NCI-H1436 treated with DMSO at 0.1 percent for 48 hours (cell line): ENCODE measurements around the gene FAM135A.

Experiments
- DNase-seq: peaks from one replicate; lab custom pipeline; 2025; lab: John Stamatoyannopoulos, UW

The FAM135A gene

GRCh38 chr6:70413114-70413991, at the start of gene FAM135A:
FAM135A (plus strand) TSS chr6:70413508; CDS start chr6:70428343, 14,835 bp downstream.
- DNase-seq: peak; percentile 95

GRCh38 chr6:70363741-70364493, 49.4 kb upstream of the FAM135A start:
- no peak for DNase-seq

DNA sequence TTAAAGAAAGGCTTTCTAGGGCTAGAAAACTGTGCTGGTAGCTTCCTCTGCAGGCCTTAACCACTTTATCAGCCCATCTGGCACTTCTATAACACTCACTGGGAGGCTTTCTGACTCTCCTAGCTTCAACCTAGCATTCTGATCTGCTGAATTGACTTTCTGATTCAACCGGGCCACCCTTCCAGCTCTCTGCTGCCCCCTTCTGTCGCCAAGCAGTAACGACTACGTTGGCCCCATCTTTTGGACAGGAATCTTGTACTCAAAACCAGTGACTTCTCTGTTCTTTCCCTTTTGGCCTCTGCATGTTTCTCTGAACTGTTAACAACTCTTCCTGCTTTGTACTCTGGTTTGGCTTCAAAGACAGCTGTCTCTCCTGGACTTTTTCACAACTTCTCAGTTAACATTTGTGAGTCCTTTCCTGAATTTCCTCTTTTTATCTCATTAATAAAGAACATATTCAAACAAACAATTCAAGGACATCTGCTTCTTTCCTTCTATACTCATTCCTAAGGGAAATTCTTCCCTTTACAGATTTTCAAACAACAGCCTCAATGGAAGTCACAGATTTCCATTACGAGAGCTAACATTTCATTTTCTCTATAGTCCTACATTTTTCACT, 43.9 kb upstream of the FAM135A start:
- no peak for DNase-seq

GRCh38 chr6:70370496-70370895, 42.8 kb upstream of the FAM135A start:
- DNase-seq: no peak

DNA sequence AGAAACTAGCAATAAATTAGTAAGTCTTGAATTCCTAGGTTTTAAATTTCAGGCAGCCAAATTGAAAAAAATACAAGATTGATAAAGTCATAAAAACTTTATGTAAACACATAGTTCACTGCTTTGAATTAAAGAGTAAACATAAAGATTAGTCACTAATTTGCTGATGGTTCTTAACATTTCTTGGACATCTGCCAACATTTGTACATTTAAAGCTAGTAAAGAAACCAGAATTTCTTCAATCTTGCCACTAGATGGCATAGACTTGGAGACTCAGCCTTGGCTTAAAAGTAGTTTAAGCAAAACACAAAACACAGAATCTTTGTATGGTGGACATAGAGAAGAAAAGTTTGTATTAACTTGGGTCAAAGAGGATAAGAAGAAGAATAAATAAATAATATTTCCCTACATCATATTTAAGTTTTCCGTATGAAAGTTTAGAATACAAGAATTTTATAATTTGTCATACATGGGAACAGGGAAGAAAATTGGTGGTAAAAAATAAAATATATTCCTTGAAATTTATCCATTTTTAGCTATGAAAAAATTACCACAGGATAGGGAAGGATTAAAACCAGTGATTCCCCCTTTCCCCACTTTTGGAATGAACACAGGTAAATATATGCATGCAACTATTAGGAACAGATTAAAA, 41.7 kb upstream of the FAM135A start:
- DNase-seq: peak; percentile 41

DNA sequence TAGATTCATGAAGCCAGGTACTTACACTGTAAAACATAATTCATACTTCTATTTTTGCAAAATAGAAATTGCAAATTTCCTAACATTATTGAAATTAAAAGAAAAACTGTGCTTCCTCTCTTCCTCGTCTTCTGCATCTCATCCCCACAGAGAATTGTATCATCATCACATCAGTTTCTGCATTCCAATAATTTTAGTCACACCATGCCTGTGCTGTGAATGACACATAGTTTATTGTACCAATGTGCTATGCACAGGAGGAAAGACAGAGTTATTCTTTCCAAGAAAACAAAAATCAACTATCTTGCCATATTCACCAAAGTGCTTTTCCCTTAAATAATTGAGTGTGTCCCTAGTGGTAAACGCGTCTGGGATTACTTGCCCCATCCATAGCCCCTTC, 38.1 kb upstream of the FAM135A start:
- DNase-seq: no peak

GRCh38 chr6:70375882-70376281, 37.4 kb upstream of the FAM135A start:
- no peak for DNase-seq

DNA sequence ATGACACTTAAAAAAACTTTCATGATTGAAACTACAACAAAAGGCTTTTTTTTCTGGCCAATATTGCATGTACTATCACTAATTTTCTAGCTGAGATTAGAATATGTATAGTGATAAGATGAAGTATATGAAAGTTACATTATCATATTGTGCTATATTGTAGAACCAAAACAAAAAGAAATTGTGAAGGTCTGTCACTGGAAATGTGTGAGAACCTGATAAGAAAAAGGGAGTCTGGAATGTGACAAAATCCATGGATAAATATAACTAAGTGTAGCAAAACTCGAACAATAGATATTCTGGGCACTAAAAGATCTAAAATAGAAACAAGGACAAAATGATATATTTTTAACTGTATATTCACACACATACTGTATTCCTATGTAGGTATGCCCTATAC, 36.7 kb upstream of the FAM135A start:
- DNase-seq: no peak

DNA sequence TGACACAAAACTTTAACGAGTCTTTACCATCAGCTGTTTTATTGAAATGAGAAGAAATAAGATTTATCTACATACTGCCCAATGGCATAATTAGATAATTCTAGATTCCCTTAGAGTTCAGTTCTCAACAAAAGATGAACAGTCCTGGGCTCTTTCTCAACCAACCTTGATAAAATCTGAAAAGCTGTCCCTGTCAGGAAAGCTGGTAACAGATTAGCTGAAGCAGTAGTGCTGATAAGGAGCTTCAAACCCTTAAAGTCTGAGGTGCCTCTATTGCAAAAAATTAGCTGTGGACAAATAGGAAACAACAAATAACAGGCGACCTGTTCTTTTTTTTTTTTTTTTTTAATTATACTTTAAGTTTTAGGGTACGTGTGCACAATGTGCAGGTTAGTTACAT, 35.9 kb upstream of the FAM135A start:
- no peak for DNase-seq

DNA sequence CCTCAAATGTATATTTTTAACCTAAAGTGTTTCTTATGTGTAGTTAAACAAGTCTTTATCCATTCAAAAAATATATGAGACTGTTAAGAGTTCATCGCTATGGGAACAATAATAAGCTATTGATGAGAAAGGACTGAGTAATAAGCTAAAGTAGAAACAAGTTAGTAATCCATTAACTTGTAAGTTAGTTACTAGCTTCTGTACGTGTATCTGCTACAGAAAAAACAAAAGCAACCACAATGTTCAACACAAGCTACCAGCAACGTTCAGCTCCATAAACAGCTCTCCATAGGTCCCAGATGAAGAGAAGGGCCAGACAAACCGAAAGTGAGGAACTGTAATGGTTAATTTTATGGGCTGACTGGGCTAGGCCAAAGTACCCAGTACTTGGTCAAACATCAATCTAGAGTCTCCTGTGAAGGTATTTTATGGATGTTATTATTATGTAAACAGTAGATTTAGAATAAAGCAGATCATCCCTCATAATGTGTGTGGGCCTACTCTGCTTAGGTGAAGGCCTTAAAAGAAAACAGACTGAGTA, 33.8 kb upstream of the FAM135A start:
- no peak for DNase-seq

DNA sequence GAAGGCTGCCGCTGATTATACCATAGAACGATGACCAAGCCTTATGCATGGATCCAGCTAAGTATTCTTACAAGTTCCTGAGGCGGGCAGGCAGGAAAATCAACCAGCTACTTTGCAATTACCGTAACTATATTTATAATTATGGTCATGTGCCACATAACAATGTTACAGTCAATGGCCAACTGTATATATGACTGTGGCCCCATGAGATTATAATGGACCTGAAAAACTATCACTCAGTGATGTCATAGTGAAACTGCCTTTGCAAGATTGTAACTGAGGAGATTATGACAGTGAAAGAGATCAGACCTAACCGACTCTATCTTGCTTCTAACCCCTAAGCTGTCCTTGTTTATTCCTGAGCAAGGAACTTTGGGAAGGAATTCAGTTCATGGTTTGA, 33.1 kb upstream of the FAM135A start:
- DNase-seq: no peak

DNA sequence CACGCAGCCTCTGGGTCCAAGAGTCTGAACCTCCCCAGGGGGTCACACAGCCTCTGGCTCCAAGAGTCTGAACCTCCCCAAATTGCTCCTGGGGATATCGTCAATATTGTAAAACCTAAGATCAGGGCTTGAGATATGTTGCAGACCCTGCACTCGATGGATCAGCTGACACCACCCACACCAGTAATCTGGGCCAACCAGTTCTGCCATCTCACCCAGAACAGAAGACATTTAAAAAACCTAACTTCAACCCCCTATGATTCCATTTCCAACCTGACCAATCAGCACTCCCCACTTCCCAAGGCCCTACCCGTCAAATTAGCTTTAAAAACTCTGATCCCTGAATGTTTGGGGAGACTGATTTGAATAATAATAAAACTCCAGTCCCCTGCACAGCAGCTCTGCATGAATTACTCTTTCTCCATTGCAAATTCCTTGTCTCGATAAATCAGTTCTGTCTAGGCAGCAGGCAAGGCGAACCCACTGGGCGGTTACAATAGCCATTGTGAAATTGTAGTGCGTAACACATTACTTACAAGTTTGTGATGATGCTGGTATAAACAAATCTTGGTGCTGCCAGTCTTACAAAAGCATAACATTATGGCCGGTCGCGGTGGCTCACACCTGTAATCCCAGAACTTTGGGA, 32.4 kb upstream of the FAM135A start:
- DNase-seq: no peak

GRCh38 chr6:70381417-70381782, 31.9 kb upstream of the FAM135A start:
- DNase-seq: no peak

GRCh38 chr6:70385901-70386300, 27.4 kb upstream of the FAM135A start:
- no peak for DNase-seq

DNA sequence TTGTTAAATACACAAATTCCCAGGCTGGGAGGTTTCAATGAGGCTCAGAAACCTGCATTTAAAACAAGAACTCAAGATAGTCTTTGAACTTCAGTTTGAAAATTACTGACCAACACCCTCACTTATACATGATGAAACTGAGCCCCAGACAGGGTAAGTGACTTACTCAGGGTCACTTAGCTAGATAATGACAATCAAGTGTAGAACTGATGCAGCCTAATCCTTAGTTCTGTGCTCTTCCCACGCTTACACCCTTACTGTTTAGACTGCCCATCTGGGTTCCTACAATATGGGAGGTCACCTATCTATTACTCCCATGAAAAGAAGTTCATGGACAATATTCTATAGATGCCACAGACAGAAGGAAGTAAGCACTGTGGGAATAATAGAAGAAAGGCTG, 24.5 kb upstream of the FAM135A start:
- no peak for DNase-seq

GRCh38 chr6:70389261-70389660, 24.0 kb upstream of the FAM135A start:
- DNase-seq: no peak

GRCh38 chr6:70390067-70390466, 23.2 kb upstream of the FAM135A start:
- no peak for DNase-seq

GRCh38 chr6:70391492-70391891, 21.8 kb upstream of the FAM135A start:
- DNase-seq: no peak

DNA sequence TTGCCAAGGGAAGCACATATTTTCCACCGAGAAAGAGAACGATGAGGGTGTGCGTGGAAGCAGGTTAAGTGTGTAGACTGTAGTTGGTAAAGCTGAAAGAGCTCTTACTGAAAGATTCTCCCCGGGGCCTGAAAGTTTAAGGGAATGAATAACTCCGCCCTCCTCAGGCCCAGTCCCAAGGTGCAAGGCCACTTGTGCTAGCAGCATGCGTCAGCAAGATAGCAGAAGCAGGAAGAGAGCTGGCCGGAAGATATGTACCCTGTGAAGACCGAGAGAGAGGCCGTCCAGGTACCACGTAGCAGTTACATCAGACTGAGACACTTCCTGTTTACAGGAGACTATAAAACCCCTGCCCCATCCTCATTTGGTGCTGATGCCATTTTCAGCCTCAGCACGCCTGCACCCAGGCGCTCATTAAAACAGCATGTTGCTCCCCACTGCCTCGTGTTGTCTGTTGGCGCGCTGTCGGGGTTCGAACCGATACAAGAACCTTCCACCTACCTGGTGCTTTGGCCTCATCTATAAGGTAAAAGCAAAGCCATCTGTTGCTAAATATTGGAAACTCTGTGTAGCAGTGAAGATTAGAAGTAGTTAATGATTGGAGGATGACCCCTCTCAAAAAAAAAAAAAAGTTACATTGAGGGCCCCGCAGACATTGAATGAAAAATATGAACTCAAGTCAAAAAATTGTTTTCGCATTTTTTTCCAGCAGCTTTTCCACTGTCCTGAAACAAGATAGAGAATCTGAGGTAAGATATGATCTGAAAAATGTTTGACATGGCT, 18.6 kb upstream of the FAM135A start:
- no peak for DNase-seq

- no peak for DNase-seq
Measured at GRCh38 chr6:70395301-70395672, 18.0 kb upstream of the FAM135A start.

GRCh38 chr6:70396163-70396562, 17.1 kb upstream of the FAM135A start:
- no peak for DNase-seq
